Stimulated activated CD4-positive, alpha-beta T cell treated with anti-CD3 and anti-CD28 coated beads, Interleukin-4, amount 100 ng/mL, for 4 hours (primary cell): ENCODE data around the gene UBL7.

ENCODE experiments used
- DNase-seq, 2 experiments: peaks; one replicate each; pipeline ENCODE4 v3.0.0-alpha.2; 2020

The UBL7 gene

DNA sequence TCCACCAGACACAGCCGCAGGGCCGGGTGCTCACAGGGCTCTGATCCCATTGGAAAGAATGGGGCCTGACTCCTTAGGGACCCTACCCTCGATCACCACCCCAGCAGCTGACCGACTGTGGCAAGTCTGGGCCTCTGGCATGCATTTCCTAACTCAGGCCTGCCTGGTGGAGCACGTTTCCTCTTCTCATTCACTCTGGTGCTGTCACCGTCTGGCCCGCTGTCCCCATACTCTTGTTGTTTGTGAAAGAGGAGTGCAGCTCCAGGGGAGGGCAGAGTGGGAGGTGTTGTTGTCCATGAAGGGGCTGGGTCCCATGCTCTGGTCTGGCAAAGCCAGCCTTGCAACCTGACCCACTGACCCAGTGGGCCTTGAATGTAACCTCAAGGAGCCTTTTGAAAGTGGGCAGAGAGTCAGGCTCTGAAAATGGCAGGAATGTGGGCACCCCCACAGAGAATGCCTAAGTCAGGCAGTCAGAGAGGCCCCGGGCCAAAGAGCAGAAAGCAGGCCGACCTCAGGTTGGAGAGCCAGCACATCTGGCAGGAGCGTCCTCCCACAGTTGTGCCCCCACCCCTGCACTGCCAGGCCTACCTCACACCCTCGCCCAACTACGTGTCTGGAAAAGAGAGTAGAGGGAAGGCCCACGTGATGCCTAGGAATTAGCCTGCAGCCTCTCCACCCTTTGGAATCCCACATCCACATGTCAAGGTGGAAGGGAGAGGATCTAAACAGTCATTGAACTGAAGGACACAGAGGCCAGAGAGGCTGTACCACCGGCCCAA lies 38.1 kb downstream of the UBL7 start:
- no peak for DNase-seq

DNA sequence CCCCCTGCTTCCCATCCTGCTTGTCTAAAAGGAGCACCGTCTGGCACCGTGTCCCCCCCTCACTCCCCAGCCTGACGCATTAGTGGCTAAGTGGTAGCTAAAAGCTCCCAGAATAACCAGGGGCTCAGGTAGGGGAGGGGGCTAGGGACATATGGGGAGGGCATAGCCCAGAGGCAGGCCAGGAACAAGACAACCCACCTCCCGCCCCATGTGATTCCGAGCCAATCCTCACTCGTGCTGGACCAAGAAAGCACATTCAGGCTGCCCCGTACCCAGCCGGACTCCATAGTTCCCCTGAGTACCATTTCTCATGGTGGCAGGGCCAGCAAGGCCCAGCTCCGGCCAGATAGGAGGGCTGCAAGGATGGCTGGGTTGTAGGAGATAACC lies 38.7 kb downstream of the UBL7 start:
- no peak for DNase-seq

DNA sequence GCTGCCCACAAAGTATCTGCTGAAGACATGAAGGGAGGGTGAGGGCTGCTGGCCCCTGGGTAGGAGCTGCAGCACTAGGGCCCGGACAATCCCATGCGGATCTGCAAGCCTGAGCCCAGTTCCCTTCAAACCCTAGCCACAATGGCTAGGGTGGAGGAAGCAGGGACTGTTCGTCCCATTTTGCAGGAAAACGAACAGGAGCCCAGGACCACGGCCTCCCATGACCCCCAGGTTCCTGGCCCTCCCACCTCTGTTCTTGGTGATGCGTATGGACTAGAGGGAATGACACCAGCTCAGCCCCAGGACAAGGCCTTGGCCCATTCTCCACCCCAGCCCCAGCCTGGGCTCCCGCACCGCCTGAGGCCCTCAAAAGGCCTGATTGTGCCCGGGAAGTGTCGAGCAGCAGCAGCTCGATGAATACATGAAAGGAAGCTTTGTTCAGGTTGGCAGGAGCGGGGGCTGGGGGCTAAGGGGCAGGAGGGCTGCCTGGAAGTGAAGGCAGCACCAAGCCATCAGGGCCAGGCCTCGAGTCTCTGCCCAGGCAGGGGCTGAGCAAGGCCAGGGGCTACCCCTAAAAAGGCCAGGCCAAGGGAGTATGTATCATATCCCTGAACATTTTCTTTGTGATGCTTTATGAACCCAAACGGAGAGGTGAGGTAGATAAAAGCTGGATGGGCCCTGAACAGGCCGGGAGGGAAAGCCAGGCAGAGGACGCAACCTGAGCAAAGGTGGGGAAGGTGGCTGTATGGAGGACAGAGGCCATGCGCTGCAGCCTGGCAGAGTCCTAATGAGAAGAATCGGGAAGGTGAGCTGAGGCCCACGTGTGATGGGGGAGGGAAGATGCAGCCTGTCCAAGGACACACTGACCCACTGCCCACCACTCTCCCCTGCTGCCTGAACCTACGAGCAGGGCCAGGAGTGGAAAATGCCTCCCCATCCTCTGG lies 39.4 kb downstream of the UBL7 start:
- DNase-seq = no peak

DNA sequence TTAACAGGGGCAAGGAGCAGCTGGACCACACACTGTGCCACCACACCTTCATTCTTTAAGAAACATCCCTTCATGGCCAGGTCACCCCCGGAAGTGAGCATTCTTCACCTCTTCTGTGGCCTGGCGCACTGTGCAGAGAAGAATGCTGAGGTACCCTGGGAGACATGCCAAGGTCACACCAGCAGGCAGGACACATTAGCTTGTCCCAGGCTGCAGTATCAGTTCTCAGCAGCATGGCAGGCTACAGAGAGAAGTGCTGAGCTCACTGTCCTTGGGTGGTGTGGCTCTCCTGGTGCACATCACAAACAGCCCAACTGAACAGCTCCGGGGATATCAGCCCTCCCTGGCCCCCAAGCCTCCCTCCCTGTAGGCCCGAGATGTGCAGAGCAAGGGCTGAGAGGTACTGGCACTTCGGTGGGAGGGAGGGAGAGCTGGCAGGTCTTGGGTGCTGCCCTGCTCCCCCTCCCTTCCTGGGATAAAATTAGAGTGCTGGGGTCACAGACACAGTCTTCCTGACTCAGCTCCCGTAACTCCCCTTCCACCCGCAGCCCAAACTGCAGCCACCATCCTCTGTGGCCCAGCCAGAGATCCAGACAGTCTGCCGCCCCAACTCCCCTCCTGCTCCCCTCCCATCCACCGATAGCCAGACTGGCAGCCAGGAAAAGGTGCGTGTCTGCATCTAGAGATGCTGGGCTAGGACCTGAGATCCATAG lies 40.6 kb downstream of the UBL7 start:
- DNase-seq = no peak

DNA sequence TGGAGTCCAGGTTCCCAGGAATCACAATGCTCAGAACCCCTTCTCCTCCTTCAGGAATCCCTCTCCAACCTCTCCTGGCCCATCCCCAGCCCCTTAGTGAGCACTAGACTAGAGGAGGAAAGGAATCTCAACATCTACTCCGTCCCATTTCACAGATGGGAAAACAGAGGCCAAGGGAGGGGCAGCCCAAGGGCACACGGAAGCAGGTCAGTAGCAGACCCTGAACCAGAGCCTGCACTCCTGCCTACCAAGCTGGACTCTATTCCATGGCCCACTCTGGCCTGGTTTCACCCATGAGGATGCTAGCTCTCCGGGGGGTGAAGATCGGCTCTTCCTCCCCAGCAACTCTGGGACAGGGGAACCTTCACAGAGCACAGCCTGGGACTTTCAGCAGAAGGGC lies 41.5 kb downstream of the UBL7 start:
- DNase-seq = no peak

DNA sequence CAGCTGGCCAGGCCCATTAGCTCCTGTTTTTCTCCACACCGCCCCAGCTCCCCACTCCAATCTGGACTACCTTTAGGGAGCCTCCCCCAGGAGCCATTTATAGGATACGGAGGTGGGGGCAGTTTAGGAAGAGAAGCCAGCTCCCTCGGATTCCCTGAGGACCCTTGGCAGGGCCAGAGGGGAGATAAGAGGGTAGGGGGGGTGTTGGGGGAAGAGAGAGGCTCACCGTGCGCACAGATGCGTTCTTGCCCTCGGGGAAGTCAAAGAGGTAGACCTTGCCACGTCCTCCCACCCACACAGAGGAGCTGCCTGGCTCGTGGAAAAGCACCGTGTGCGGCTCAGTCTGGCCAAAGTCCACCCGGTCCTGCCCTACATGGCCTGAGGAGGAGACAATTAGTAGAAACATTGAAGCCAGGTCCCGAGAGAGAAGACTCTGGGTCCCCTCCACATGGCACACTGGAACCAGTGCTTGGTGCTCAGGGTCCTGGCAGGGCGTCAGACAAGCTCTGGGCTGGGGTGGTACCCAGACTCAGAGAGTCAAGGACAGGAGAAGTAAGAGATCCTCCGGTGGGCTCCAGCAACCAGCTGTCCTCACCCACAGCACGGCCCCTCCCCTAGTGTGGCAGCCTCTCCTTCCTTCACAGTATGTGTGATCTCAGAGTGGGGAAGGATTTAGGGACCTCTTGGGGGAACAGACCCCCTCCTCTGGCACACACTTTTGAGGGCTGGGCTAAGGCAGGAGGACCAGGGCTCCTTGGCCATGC lies 42.2 kb downstream of the UBL7 start:
- DNase-seq = no peak

DNA sequence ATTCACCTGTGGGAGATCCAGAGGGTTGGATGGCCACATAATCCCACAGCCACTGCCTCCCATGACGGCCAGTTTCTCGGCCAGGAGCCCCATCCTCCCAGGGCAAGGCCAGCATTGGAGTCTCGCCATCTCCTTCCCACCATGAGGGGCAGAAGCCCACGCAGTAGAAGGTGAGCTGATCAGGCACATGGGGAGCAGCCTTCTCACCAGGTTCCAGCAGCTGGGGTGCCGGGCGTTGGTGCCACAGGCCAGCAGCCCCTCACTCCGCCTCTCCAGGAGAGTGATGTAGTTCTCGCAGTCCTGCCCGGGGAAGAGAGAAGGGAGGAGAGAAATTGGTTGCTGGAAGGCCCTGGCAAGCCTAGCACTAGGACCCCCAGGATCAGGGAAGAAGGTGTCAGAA lies 43.3 kb downstream of the UBL7 start:
- no peak for DNase-seq

DNA sequence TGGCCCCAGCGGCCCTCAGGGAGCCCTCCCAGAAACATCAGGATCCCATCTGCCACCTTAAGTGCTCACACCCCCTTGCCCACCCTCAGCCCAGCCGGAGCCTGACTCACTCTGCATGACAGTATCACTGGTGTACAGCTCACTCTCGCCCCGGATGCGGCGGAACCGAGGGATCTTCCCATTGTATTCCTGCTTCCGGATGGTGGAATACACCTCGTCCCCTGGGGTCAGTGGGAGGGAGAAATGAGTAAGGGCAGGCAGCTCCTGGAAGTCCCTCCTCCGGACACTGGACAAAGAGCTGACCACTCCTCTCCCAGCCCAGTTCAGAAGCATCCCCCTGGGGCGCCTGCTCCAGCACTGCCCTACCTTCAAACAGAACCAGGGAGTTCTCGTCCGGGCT lies 43.7 kb downstream of the UBL7 start:
- DNase-seq = no peak

DNA sequence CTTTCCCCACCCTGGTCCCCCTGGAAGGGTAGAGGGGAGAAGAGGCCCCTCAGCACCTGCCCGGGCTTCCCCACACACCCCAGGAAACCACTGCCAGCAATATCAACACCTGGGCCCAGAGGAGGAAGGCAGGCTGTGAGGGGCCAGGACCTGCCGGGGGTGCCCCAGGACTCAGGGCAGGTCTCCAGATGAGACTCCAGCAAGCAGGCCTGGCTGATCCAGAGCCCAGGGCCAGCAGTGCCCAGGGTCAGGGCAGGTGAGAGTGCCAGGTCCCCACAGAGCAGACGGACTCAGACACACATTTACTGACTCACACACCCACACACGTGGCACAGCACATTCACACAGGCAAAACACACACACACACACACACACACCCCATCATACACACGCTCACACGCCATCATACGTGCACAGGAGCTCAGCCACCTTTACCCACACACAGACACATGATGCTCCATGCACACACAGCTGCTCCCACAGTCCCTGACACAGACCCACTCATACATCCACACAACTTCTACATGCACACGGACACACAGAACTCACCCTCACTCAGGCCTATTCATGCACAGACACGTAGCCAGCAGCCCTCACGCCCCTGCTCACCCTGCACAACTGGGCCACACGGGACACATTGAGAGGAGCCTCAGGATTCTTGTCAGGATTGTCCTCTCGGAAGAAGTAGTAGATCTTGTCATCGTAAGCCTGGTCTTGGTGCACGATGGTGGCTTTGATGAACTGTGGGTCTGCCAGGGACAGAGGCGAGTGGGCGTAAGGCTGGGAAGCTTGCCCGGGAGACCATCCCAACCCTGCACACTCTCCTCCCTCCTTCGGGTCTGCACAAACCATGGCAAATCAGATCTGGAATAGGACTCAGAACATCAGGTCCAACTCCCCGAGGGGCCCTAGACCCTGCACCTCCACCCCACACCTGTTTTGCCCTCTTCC lies 44.7 kb downstream of the UBL7 start:
- peak in 1 of 2 experiments; percentile 43 for DNase-seq

DNA sequence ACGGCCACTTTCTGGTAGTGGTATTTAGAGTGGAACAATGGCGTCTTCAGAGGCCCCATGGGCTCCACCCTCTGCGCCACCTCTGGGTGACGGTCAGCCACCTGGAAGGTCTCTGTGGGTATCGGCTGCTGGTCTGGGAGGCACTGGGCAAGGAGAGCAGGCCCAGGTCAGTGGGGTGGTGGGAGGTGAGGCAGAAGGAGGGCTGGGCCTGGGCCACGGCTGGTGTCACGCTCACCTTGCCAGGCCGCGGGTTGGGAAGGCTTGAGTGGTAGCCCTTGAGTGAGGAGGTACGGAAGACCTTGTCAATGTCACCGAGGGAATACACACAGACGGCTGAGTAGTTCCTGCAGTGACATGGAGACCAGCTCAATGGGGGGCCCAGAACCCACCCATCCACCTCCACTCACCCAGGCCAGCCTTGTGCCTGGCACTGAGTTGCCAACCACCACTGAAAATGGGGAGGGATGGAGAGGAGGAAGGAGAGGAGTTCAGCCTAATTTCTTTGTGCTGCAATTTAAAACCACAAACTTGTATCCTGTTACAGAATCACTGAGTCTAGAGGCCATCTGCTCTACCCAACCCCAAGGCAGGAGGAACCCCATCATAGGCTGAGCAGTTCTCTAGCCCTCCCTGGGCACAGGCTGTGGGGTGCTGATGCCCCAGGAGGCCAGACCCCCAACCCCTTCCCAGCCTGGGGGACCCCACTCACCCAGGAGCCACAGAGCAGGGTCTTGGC lies 46.2 kb downstream of the UBL7 start:
- no peak for DNase-seq

DNA sequence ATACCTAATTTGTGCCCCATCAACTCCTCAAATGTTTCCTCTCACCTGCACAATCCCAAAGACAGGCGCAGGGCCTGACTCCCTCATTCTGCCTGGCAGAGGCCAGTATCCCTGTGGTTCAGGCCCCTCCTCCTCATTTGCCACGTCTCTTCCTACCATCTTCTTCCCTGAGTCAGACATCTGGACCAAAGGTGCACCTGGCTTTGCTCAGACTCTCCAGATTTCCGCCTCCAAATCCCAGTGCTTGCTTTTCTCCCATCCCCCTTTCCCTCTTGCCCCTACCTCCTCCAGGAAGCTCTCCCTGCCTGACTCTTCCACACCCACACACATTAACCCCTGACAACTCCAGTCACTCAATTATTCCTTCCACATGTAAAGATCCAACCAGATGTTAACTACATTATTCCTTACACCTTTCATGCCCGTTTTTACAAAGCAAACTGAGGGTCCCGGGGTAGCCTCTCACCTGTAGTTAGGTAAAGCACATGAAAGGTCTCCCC lies 46.8 kb downstream of the UBL7 start:
- no peak for DNase-seq

DNA sequence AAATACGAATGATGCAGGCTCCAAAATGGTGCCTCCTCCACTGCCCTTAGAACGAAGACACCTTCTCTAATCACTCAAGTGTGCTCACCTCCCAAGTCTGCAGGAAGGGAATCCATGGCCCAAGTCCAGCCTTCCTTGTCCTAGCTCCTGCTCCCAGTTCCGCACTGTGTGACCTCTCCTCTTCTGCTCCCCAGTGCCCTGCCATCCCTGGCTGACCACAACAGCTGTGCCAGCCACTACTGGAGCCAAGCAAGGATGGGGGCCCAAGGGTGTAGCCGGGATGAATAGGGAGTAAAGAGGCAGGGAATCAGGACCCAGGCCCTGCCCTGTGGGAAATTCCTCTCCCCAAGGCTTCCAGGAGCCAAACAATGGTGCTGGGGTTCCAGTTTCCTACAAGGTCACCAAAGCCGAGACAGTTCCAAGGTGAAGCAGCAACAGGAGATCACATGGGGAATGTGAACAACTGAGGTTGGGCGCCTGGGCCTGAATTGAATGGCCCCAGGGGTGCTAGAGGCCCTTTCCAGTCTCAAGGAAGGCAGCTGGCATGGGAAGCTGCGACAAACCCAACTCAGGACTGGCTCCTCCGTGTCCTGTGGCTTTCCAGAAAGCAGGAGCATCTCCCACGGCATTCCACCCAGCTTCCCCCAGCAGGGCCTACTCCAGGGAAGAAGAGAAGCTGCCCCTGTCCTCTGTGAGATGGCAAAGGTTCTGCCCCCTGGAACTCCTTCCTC lies 47.4 kb downstream of the UBL7 start:
- DNase-seq = no peak

DNA sequence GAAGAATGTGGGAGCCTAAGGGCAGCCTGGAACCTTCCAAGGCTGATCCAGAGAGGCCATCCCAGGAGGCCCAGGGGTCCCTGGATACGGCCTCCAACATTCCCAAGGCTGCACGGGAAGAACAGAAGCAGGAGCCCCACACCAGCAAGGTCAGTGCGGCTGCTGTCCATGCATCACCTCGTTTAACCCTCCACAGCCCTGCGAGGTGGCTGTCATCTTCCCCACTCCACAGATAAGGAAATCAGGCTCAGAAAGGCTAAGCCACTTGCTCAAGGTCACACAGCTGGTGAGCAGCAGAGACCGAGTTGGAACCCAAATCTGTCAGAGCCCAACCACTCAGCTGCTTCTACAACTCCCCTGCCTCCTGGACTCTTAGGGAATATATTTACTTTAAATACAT lies 48.8 kb downstream of the UBL7 start:
- no peak for DNase-seq

DNA sequence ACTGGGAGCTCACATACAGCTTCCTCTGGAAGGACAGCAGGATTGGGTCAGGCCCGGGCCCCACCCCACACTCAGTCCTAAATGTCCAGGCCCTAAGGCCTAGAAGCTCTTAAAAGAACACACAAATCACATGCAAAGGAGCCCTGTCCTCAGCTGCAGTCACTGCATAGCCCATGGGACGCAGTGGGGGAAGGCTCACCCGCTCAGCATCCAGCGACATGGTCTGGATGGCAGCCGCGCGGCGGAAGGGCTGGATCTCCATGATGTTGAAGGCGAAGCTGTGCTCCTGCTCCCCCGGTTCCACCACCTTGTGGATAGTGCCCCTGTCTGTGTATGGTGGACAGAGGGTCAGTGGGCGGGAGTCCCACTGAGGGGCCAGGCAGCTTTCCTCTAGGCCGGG lies 49.3 kb downstream of the UBL7 start:
- no peak for DNase-seq

DNA sequence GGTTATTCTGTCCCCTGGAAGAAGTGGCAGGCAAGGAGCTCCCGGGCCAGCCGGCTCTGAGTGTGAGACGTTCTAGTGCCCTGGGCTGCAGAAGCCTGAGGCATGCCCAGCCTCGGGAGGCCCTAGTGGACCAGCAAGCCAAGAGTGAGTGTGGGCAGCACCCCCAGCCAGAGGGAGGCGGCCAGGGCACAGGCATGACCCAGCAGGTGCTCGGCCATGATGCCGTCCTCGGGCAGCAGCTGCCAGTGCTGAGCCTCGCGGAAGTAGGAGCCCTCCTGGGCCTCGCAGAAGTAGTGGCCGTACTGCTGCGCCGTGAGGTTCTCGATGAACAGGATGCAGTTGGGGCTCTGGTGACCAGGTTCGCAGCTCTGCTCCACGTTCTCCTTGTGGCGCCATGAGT lies 50.5 kb downstream of the UBL7 start:
- no peak for DNase-seq

DNA sequence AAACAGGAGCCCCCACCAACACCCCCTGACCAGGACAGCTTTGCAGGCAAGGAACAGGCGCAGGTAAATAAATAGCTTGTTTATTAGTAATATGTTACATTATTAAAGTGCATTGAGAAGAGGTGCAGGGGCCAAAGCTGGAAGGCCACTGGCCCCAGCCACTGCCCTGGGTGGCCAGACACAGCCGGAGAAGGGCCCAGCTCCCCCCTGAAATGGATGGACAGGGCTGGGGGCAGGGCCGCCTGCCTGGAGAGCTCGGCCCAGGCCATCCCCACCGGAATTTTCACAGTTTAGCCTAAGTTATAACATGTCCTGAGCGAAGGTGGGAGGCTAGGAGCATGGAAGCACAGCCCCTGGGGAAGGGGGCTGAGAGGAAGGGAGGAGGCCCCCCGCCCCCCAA lies 51.7 kb downstream of the UBL7 start:
- no peak for DNase-seq

DNA sequence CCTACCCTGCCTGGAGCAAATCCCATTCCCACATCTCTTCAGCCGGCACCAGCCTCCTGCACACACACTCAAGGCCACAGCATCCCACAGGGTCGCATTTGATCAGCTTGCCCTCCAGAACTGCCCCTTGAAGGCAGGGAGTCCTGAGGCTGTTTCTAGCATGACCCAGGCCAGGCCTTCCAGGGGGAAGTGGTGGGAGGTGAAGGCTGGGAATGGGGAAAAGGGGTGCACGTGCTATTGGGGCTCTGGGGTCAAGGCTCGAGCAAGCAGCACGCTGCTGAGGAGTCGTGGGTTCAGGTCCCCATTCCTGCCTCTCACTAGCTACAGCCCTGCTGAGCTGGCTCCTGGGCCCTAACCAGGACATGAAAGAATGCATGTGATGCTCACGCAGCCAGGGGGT lies 52.1 kb downstream of the UBL7 start:
- DNase-seq = no peak

DNA sequence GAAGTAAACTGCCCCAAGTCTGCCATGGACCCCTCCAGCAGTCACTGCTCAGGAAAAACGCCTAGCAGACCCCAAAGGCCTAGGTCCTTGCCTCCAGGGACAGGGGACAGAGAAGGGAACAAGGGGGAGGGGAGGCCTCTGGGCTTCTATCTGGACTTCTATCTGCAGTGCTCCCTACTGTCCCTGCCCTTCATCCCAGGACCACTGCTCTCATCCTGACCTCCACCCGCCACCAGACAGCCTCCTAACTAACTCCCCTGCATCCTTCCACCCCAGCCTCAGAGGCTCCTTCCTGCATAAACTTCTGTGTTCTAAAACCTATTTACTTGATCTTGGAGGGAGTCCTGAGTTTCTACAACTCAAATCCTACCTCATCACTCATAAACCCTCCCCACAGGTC lies 52.6 kb downstream of the UBL7 start:
- DNase-seq = no peak

DNA sequence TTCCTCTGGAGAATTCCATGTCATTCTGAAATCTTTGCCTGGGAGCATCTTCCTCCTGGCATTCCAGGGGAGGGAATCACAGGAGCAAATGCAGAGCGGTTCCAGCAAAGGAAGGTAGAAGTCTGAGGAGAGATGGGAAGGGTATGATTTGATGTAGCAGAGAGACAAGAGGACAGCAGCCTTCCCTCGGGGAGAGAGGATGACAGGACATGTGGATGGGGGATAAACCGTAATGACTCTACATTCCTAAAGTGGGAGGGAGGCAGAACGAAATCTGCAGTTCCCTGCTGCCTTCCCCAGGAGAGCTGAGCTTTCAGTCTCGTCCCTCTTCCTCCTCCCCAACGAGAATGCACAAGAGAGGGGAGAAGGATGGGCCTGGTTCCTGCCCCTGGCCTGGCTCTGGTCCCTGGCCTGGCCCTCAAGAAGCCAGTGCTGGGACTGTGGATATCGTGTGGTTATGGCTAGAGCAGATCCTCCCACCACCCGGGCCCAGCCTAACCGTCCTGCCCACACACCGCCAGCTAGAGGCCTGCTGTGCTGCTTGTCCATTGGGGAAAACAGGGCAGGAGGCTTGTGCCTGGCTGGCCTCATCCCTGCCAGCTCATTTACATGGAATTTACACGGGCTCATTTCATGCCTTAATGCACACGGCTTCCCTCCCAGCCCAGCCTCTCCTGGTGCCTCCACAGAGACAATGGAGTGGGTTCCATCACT lies 53.8 kb downstream of the UBL7 start:
- DNase-seq = no peak
